ENCODE measurements around the gene LRRD1.
"Not testable (repeated sequence)": the region's sequence is repeated elsewhere in the genome, so short reads cannot be mapped to it uniquely, and the experiment has no call there.

DNA sequence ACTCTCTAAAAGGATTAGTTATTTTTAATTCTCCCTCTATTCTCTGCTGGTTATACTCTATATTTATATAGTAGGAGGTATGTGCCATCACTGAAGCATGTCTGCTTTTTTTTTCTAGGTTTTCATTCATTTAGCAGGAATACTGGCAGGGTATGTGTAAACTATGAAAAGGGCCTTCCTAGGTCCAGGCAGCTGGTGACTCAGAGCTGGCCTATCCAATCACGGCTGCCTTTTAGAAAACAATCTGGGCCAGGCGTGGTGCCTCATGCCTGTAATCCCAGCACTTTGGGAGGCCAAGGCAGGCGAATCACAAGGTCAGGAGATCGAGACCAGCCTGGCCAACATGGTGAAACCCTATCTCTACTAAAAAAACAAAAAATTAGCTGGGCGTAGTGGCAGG is 76.1 kb downstream of the LRRD1 start:
- TF ChIP-seq ZFP30 (CRISPR knock-in tag; IDR thresholded peaks at IDR 0.05); ZC3H10 (CRISPR knock-in tag; IDR thresholded peaks at IDR 0.05); ZFP3 (CRISPR knock-in tag; IDR thresholded peaks at IDR 0.05); ARNTL (CRISPR knock-in tag; IDR thresholded peaks at IDR 0.05; ENCODE audit: borderline replicate concordance, low read depth): not testable (repeated sequence)
- TF ChIP-seq, protein P1, sequence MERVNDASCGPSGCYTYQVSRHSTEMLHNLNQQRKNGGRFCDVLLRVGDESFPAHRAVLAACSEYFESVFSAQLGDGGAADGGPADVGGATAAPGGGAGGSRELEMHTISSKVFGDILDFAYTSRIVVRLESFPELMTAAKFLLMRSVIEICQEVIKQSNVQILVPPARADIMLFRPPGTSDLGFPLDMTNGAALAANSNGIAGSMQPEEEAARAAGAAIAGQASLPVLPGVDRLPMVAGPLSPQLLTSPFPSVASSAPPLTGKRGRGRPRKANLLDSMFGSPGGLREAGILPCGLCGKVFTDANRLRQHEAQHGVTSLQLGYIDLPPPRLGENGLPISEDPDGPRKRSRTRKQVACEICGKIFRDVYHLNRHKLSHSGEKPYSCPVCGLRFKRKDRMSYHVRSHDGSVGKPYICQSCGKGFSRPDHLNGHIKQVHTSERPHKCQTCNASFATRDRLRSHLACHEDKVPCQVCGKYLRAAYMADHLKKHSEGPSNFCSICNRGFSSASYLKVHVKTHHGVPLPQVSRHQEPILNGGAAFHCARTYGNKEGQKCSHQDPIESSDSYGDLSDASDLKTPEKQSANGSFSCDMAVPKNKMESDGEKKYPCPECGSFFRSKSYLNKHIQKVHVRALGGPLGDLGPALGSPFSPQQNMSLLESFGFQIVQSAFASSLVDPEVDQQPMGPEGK (CRISPR knock-in tag; IDR thresholded peaks at IDR 0.05; ENCODE audit: borderline replicate concordance), result not testable (repeated sequence)
